RKO (cell line): Measurements from ENCODE around the gene RPL15.
"Not testable (repeated sequence)": the region's sequence is repeated elsewhere in the genome, so short reads cannot be mapped to it uniquely, and the experiment has no call there.

ENCODE experiments used
- DNase-seq: peaks from one replicate; pipeline ENCODE4 v3.0.0-alpha.2; 2016; ENCODE audit warnings: low spot score

The RPL15 gene

GRCh38 chr3:23889950-23890349 lies 27.0 kb upstream of the RPL15 start:
- no peak for DNase-seq

- DNase-seq: no peak
Observed at GRCh38 chr3:23894254-23895061, 22.5 kb upstream of the RPL15 start.

- DNase-seq: no peak
Observed at GRCh38 chr3:23895181-23895580, 21.8 kb upstream of the RPL15 start.

- no peak for DNase-seq
Observed at GRCh38 chr3:23900744-23901143, 16.2 kb upstream of the RPL15 start.

- DNase-seq: no peak
Observed at GRCh38 chr3:23904545-23904944, 12.4 kb upstream of the RPL15 start.

- no peak for DNase-seq
Observed at GRCh38 chr3:23909341-23909740, 7.6 kb upstream of the RPL15 start.

- no peak for DNase-seq
Observed at GRCh38 chr3:23911397-23911796, 5.5 kb upstream of the RPL15 start.

- DNase-seq: not testable (repeated sequence)
Observed at GRCh38 chr3:23912335-23912734, 4.6 kb upstream of the RPL15 start.

- DNase-seq: no peak
Observed at GRCh38 chr3:23913182-23913581, 3.8 kb upstream of the RPL15 start.

GRCh38 chr3:23913873-23914743 lies 2.8 kb upstream of the RPL15 start:
- DNase-seq: no peak

GRCh38 chr3:23915537-23916108 lies 1.3 kb upstream of the RPL15 start:
- peak; percentile 64 for DNase-seq

GRCh38 chr3:23916152-23916885 lies 613 bp upstream of the RPL15 start:
- no peak for DNase-seq

- peak; percentile 71 for DNase-seq
Observed at GRCh38 chr3:23917679-23918303, 859 bp downstream of the RPL15 start.

- DNase-seq: not testable (repeated sequence)
Observed at GRCh38 chr3:23918331-23918730, 1.4 kb downstream of the RPL15 start.

- DNase-seq: no peak
Observed at GRCh38 chr3:23919628-23920027, 2.7 kb downstream of the RPL15 start.

- no peak for DNase-seq
Observed at GRCh38 chr3:23920151-23920655, 3.3 kb downstream of the RPL15 start.

GRCh38 chr3:23921052-23921511 lies 4.2 kb downstream of the RPL15 start:
- DNase-seq: no peak

- no peak for DNase-seq
Observed at GRCh38 chr3:23923786-23924185, 6.9 kb downstream of the RPL15 start.

- no peak for DNase-seq
Observed at GRCh38 chr3:23926246-23926645, 9.3 kb downstream of the RPL15 start.

- no peak for DNase-seq
Observed at GRCh38 chr3:23926736-23927135, 9.8 kb downstream of the RPL15 start.

- DNase-seq: no peak
Observed at GRCh38 chr3:23928524-23928923, 11.6 kb downstream of the RPL15 start.
